Endothelial cell of umbilical vein (primary cell): ENCODE measurements around the gene C1orf116. TPM values are rescaled to one million over a fixed set of nuclear protein-coding genes. Genes with fewer than 3 reads are reported as not detected.

Experiments used
- BruUV-seq: library from RNA; stranded (reverse); fragments of 400-500 nt; replicated peaks from 2 replicates; lab custom pipeline; 2021; lab: Mats Ljungman, UMichigan
- CTCF ChIA-PET: fragments of 300-600, 350-600 bp; sonication (Branson Sonifier 250); formaldehyde crosslinking; loops from one replicate; lab custom pipeline; 2021; ENCODE audit warnings: antibody characterized with exemption, inconsistent platforms; lab: Charles Lee
- POLR2A ChIA-PET: fragments of 300-600, 350-600 bp; sonication (Branson Sonifier 250); formaldehyde crosslinking; loops from one replicate; lab custom pipeline; 2021; ENCODE audit warnings: antibody characterized with exemption, inconsistent platforms; lab: Charles Lee
- DNase-seq: peaks from one replicate; pipeline ENCODE4 v3.0.0-alpha.2; 2011; ENCODE audit warnings: low read depth, low spot score
- FAIRE-seq: peaks from 2 replicates; lab custom pipeline; 2011; peaks lifted over from hg19 to GRCh38; lab: Jason Lieb, UNC
- H2AFZ ChIP-seq: 2 replicates; pipeline ENCODE4 v1.6.0; 2012; ENCODE audit warnings: low read depth, low read length, control low read depth, inconsistent platforms
- H3K27ac ChIP-seq: 2 replicates; pipeline ENCODE4 v1.5.1; 2011; ENCODE audit warnings: low read depth, mild to moderate bottlenecking, control low read depth, low read length, moderate library complexity; ENCODE audit not compliant: insufficient read depth
- H3K27me3 ChIP-seq, 2 experiments: 2 replicates each; pipeline versions ENCODE4 v1.6.0 to v1.6.1; 2011; ENCODE audit warnings: low read length in 2 of 2, mixed read lengths in 1 of 2; ENCODE audit not compliant: control insufficient read depth in 2 of 2, insufficient read depth in 2 of 2
- H3K36me3 ChIP-seq, 2 experiments: 2 replicates in 1 of 2; 3 replicates in 1 of 2; pipeline ENCODE4 v1.5.1; 2011; ENCODE audit warnings: low read length in 2 of 2, mild to moderate bottlenecking in 1 of 2, moderate library complexity in 1 of 2; ENCODE audit not compliant: control insufficient read depth in 2 of 2, insufficient read depth in 2 of 2; ENCODE audit errors: extremely low read depth in 1 of 2
- H3K4me1 ChIP-seq: 3 replicates; pipeline ENCODE4 v1.5.1; 2011; ENCODE audit warnings: mild to moderate bottlenecking, low read length; ENCODE audit not compliant: control insufficient read depth, insufficient read depth; ENCODE audit errors: extremely low read depth
- H3K4me2 ChIP-seq: 2 replicates; pipeline ENCODE4 v1.6.1; 2011; ENCODE audit warnings: low read length, control low read depth, mixed read lengths; ENCODE audit not compliant: insufficient read depth
- H3K4me3 ChIP-seq, 3 experiments: fragments of 200-600 bp in 1 of 3; sonication (generic), shearing (Covaris generic) in 1 of 3; replicated peaks in 1 of 3; 2 replicates each; pipeline ENCODE4 v1.5.1; 2011 to 2016; ENCODE audit warnings: control low read depth in 3 of 3, low read length in 3 of 3, mild to moderate bottlenecking in 2 of 3, inconsistent platforms in 1 of 3, low read depth in 1 of 3, moderate library complexity in 1 of 3; ENCODE audit not compliant: insufficient read depth in 1 of 3
- H3K79me2 ChIP-seq: 2 replicates; pipeline ENCODE4 v1.6.0; 2012; ENCODE audit warnings: low read length, inconsistent platforms; ENCODE audit not compliant: control insufficient read depth, insufficient read depth
- H3K9ac ChIP-seq: replicated peaks from 2 replicates; pipeline ENCODE3; 2011; ENCODE audit warnings: low read length, control low read depth; ENCODE audit not compliant: insufficient read depth; ENCODE audit errors: extremely low read depth
- H3K9me1 ChIP-seq: replicated peaks from 3 replicates; pipeline ENCODE4 v1.6.0; 2011; ENCODE audit warnings: mild to moderate bottlenecking, low read length; ENCODE audit not compliant: control insufficient read depth, insufficient read depth; ENCODE audit errors: extremely low read depth
- H3K9me3 ChIP-seq: replicated peaks from 2 replicates; pipeline ENCODE4 v1.5.1; 2012; ENCODE audit warnings: low read length, inconsistent platforms; ENCODE audit not compliant: control insufficient read depth, insufficient read depth
- H4K20me1 ChIP-seq: replicated peaks from 2 replicates; pipeline ENCODE3; 2011; ENCODE audit warnings: mild to moderate bottlenecking, low read length; ENCODE audit not compliant: control insufficient read depth, insufficient read depth; ENCODE audit errors: extremely low read depth
- CTCF ChIP-seq, 2 donors: IDR thresholded peaks; 1 replicate in 1 of 2; 2 replicates in 1 of 2; pipeline ENCODE4 v1.5.1; 2011; ENCODE audit warnings: low read length in 2 of 2, mild to moderate bottlenecking in 2 of 2, moderate library complexity in 2 of 2, control low read depth in 1 of 2, inconsistent platforms in 1 of 2, low read depth in 1 of 2; ENCODE audit not compliant: insufficient read depth in 1 of 2; ENCODE audit errors: extremely low read depth in 1 of 2
- EZH2 ChIP-seq: IDR thresholded peaks from 2 replicates; pipeline ENCODE4 v1.6.1; 2012; ENCODE audit warnings: borderline replicate concordance, low read depth, mild to moderate bottlenecking, moderate library complexity, low read length, inconsistent platforms; ENCODE audit not compliant: severe bottlenecking
- FOS ChIP-seq: IDR thresholded peaks from 2 replicates; pipeline ENCODE4 v1.6.1; 2011; ENCODE audit warnings: mild to moderate bottlenecking, low read length, moderate library complexity, borderline replicate concordance; ENCODE audit not compliant: insufficient read depth
- GATA2 ChIP-seq: IDR thresholded peaks from 2 replicates; pipeline ENCODE4 v1.7.0; 2011; ENCODE audit warnings: low read depth, mild to moderate bottlenecking, moderate library complexity, mixed read lengths, low read length; ENCODE audit not compliant: insufficient read length, insufficient read depth
- JUN ChIP-seq: IDR thresholded peaks from 2 replicates; pipeline ENCODE4 v1.6.1; 2011; ENCODE audit warnings: borderline replicate concordance, low read depth; ENCODE audit not compliant: insufficient read length, insufficient read depth
- MAX ChIP-seq: IDR thresholded peaks from 2 replicates; pipeline ENCODE4 v1.6.1; 2011; ENCODE audit not compliant: insufficient read depth, insufficient read length
- MYC ChIP-seq: IDR thresholded peaks from one replicate; pipeline ENCODE4 v1.6.1; 2011; ENCODE audit warnings: mild to moderate bottlenecking, low read depth, low read length
- POLR2A ChIP-seq: IDR thresholded peaks from 2 replicates; pipeline ENCODE4 v1.6.1; 2012; ENCODE audit warnings: low read depth, mild to moderate bottlenecking, control low read depth, low read length
- POLR2AphosphoS5 ChIP-seq: IDR thresholded peaks from 2 replicates; pipeline ENCODE4 v1.6.1; 2012; ENCODE audit warnings: low read depth, mild to moderate bottlenecking, control low read depth, low read length, moderate library complexity; ENCODE audit not compliant: insufficient read depth
- dilution Hi-C: fragments of 300-500 bp; cut with MboI; formaldehyde crosslinking; loops from one replicate; pipeline ENCODE4 v1.15.0; 2019; ENCODE audit warnings: low sequenced_read_pairs; ENCODE audit not compliant: extremely low pct_ligation_motif_present
- intact Hi-C: fragments of 100-400 bp; cut with micrococcal nuclease; formaldehyde crosslinking; loops from one replicate; pipeline ENCODE4 v1.10.0; 2022
- polyA plus RNA-seq, 4 experiments: library from polyadenylated mRNA; depleted of rRNA in 3 of 4; stranded (reverse) in 3 of 4; unstranded in 1 of 4; fragments of >200 nt; gene quantifications; 2 replicates each; pipeline versions ENCODE4 v1.2.1 to v1.2.3, GENCODE V29; 2011 to 2012; ENCODE audit warnings: missing spikeins in 1 of 4
- total RNA-seq: library from RNA; stranded (reverse); gene quantifications from 2 replicates; pipeline ENCODE4 v1.2.3, GENCODE V29; 2021

Gene C1orf116
- total and polyA plus RNA-seq, 2 donors (not counting 3 experiments of a cell fraction or from before 2014, with no cell fraction given) = 0.07 TPM; not detected in 1

DNA sequence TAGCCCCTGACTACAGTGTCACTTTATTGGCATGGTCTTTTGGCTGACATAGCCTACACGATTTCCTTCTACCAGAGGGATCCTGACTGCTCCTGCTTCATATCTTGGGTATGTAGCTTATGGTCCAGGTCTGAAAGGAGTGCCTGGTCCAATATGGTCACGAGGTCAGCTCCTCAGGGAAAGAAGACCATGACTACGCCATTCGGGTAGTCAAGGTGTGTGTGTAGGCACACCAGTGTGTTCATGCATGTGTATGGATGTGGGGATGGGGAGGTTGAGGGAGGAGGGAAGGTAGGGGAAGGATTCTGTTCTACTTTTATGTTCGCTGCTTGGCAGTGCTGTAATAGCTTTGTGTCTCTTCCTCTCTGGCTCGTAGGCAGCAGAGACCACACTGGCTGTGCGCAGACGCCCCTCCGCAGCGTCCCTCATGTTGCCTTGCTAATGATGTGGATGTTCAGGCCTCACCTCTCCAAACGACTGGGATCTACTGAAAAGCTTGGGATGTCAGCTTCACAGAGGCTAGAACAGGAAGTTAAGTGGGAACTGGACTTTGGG, 46.1 kb upstream of the C1orf116 start:
- no peak overlapping the region for H2AFZ ChIP-seq
- ChIA-PET CTCF (interaction anchor here (1.0 to 1.5 kb wide), 3 partner anchors 10 to 144 kb away, joined by 3 to 5 read pairs (median 3); no protein-coding TSS in a partner anchor), POLR2A (no interaction called here)
- TF ChIP-seq JUN (no peak), POLR2A (no peak), MYC (no peak), EZH2 (no peak), FOS (no peak), GATA2 (no peak), CTCF (IDR thresholded peaks at IDR 0.05; ENCODE audit: extremely low read depth in 1 of 2, insufficient read depth in 1 of 2, low read depth in 1 of 2, low read length in 2 of 2) (no peak), POLR2AphosphoS5 (no peak), MAX (no peak)
- no peak overlapping the region for H3K9ac ChIP-seq
- H3K4me1 ChIP-seq = no peaks in the 10 kb centered on the region
- FAIRE-seq (no peak), DNase-seq (no peak)
- no peaks in the 10 kb centered on the region for H3K36me3 ChIP-seq
- H4K20me1 ChIP-seq = no peaks in the 10 kb centered on the region
- no peak overlapping the region for H3K4me3 ChIP-seq
- dilution Hi-C loops = no loop called here
- H3K79me2 ChIP-seq = no peaks in the 10 kb centered on the region
- H3K9me1 ChIP-seq = no peaks in the 10 kb centered on the region
- BruUV-seq = no TSS peak
- H3K27ac ChIP-seq = no peak overlapping the region
- H3K9me3 ChIP-seq = no peaks in the 10 kb centered on the region
- H3K27me3 ChIP-seq = peaks cover 2 to 5% of the 10 kb centered on the region in 2 experiments
- no peak overlapping the region for H3K4me2 ChIP-seq
- intact Hi-C loops = loop anchor here (1.0 kb wide), 1 partner anchor 421 kb away; no protein-coding TSS in a partner anchor
